KBM-7 (cell line): Measurements from ENCODE around the gene ZNF117.
"Not testable (repeated sequence)": the region's sequence is repeated elsewhere in the genome, so short reads cannot be mapped to it uniquely, and the experiment has no call there.

ENCODE experiments used
- DNase-seq: peaks from one replicate; pipeline ENCODE4 v3.0.0-alpha.2; 2015
- in situ Hi-C: fragments of 300-500 bp; cut with MboI; formaldehyde crosslinking; loops from 2 replicates; pipeline ENCODE4 v1.14.3; 2020; ENCODE audit warnings: low sequenced_read_pairs, low pct_unique_long_range_greater_than_20kb, mixed read lengths

The ZNF117 gene

GRCh38 chr7:64934478-64934877, 56.4 kb downstream of the ZNF117 start:
- DNase-seq = no peak
- in situ Hi-C loops = no loop called here

GRCh38 chr7:64928252-64929187, 62.3 kb downstream of the ZNF117 start:
- DNase-seq, in situ Hi-C loops: not testable (repeated sequence)
